Mucosa of descending colon (tissue), 3 donors: ENCODE measurements around the gene CYSTM1. TPM values are rescaled to one million over a fixed set of nuclear protein-coding genes. Genes with fewer than 3 reads are reported as not detected.
A peak's percentile ranks its signal among the peaks of the same experiment; 100 is the strongest.

Experiments
- ATAC-seq: fragments of 200-7000 bp; cut with Tn5 transposase; one replicate; pipeline ENCODE4 v1.9.1; 2020; ENCODE audit warnings: mild to moderate bottlenecking, moderate library complexity
- DNase-seq, 3 donors: peaks; one replicate each; pipeline ENCODE4 v3.0.0-alpha.2; 2020
- H3K36me3 ChIP-seq: fragments of 200-600 bp; one replicate; pipeline ENCODE4 v1.8.0; 2021; ENCODE audit warnings: low read depth, mild to moderate bottlenecking
- H3K4me1 ChIP-seq: fragments of 200-600 bp; one replicate; pipeline ENCODE4 v1.8.0; 2021; ENCODE audit warnings: low read depth, mild to moderate bottlenecking
- H3K4me3 ChIP-seq: fragments of 200-600 bp; one replicate; pipeline ENCODE4 v1.8.0; 2021; ENCODE audit warnings: mild to moderate bottlenecking
- H3K9me3 ChIP-seq: fragments of 200-600 bp; one replicate; pipeline ENCODE4 v1.8.0; 2021; ENCODE audit warnings: mild to moderate bottlenecking
- intact Hi-C, 2 donors: fragments of 100-400 bp; cut with DNase I in 1 of 2; cut with micrococcal nuclease in 1 of 2; formaldehyde crosslinking; loops; one replicate each; pipeline versions ENCODE4 v1.11.0 to v1.11.1; 2022; cut with DNase I, micrococcal nuclease
- total RNA-seq, 3 donors: library from RNA; stranded (reverse); fragmentation: NEBNext Ultra II Directional in 2 of 3; extraction: Animal tissue kit (Norgen Biotek cat#: 25700) in 2 of 3; gene quantifications; one replicate each; pipeline versions ENCODE4 v1.2.1 to v1.2.4, GENCODE V29; 2021 to 2023
- TF ChIP-seq, protein P1 (sequence below): fragments of 200-600 bp; IDR thresholded peaks from one replicate; pipeline ENCODE4 v1.8.0; 2022; ENCODE audit warnings: antibody characterized with exemption, mild to moderate bottlenecking
- donor health status: DM: no; HTN: no; CAD: no; lungs with moderate emphysema.
- donor health status: DM: no; HTN: no; CAD: no.
- donor health status: DM: no; HTN: yes; CAD: no.

The CYSTM1 gene
- total RNA-seq, 3 donors from 2014 or later = 76.3 to 175 (median 136) TPM

DNA sequence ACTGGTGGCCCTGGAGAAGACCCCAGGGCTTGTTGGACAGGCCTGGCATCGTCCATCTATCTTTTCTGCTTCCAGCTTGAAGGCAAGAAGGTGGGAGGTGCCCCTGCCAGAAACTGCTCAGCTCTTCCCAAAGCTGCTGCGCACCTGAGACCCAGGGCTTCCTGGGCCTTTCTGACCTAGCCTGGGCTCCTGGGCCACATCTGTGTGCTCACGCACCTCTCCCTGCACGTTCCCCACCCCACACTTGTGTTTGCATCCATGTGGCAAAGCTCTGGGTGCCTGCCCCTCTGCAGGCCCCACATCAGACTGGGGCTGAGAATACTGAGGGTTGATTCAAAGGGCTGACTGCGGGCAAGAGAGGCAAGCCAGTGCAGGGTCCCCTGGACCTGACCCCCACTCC lies 64.5 kb downstream of the CYSTM1 start:
- peaks cover 31% of the 10 kb centered on the region for H3K4me1 ChIP-seq
- intact Hi-C loops = loop anchor here in 1 of 2 donors (10.0 kb wide), 1 partner anchor 55 kb away; no protein-coding TSS in a partner anchor
- TF ChIP-seq, protein P1, sequence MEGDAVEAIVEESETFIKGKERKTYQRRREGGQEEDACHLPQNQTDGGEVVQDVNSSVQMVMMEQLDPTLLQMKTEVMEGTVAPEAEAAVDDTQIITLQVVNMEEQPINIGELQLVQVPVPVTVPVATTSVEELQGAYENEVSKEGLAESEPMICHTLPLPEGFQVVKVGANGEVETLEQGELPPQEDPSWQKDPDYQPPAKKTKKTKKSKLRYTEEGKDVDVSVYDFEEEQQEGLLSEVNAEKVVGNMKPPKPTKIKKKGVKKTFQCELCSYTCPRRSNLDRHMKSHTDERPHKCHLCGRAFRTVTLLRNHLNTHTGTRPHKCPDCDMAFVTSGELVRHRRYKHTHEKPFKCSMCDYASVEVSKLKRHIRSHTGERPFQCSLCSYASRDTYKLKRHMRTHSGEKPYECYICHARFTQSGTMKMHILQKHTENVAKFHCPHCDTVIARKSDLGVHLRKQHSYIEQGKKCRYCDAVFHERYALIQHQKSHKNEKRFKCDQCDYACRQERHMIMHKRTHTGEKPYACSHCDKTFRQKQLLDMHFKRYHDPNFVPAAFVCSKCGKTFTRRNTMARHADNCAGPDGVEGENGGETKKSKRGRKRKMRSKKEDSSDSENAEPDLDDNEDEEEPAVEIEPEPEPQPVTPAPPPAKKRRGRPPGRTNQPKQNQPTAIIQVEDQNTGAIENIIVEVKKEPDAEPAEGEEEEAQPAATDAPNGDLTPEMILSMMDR = no peak

DNA sequence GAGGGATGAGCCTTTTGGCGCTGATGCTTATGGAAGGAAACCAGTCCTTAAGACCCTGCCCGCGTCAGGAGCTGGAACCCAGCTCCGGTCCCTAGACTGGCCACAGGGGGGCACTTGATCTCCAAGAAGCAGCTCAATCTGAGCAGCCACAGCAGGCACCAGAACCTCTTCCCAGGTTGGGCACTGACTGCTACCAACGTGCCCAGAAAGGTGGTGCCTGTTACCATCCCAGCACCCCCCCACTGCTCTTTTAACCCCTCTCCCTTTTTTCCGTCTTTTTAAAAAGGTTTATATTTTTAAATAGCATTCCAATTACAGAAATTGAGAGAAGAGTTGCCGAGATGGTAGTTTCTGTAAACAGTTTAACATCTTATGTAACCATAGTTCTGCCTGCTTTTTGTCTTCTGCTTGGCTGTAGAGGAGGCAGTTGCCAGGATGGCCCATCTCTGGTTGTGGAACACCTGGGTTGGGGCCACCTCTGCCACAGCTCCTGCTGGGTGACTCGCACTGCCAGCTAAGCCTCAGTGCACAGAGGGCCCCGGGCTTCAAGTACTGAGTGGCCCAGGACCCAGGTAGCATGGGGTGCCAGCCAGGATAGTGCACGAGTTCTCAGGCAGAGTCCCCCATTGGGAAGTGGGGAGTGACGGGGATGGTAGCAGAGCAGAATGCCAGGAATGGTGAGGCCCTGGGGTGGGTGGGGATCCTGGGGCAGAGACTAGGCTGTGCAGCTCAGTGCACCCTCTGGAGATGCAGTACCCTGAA lies 65.1 kb downstream of the CYSTM1 start:
- H3K36me3 ChIP-seq = no peaks in the 10 kb centered on the region
- ATAC-seq (peak; percentile 45), DNase-seq (peak; percentile 61 to 78 (median 74))
- intact Hi-C loops = loop anchor here (5.0 to 10.0 kb wide), 3 partner anchors 55 to 117 kb away; no protein-coding TSS in a partner anchor
- TF ChIP-seq, protein P1 = peak; percentile 27
- no peak overlapping the region for H3K4me3 ChIP-seq
- peaks cover 35% of the 10 kb centered on the region for H3K4me1 ChIP-seq
- no peaks in the 10 kb centered on the region for H3K9me3 ChIP-seq

More for the DNA sequence above, 64.5 kb downstream of the CYSTM1 start:
- no peaks in the 10 kb centered on the region for H3K36me3 ChIP-seq
- ATAC-seq (no peak), DNase-seq (no peak)
- H3K4me3 ChIP-seq = no peak overlapping the region
- no peaks in the 10 kb centered on the region for H3K9me3 ChIP-seq

DNA sequence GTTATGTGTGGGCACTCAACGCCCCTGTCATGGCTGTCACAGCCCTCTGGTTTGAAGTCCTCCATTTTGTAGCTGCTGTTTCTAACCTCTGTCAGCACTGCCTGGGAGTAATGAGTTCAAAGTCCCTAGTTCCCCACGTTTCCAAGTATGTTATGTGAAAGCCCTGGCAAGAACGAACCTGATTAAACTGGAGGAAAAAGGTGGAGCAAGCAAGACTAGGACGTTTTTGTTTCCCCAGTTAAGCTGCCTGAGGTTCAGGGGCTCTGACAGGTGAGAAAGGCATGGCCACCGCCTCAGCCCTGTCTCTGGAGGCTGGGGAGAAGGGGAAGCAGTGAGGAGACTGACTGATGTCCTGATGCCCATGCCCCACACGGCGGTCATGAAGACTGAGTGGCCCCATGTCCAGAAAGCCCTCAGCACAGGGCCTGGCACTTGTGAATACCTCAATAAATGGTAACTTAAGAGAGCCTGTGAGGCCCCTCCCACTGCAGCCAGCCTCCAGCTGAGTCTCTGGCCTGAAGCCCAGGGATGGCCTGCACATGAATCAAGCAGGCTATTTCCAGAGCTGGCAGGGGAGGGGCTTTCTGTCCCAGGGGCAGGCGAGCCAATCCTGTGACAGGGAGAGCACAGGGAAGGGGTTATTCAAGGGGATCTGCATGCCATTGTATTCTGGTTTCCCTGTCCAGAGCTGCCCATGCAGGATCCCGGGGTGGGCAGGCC lies 66.2 kb downstream of the CYSTM1 start:
- DNase-seq (peak; percentile 86 to 91 (median 88)), ATAC-seq (peak; percentile 77)
- intact Hi-C loops = loop anchor here (5.0 kb wide), 2 partner anchors 111 to 116 kb away; no protein-coding TSS in a partner anchor
- Histone ChIP-seq H3K9me3 (no peaks in the 10 kb centered on the region), H3K36me3 (no peaks in the 10 kb centered on the region), H3K4me1 (peaks cover 33% of the 10 kb centered on the region), H3K4me3 (no peak overlapping the region)
- TF ChIP-seq, protein P1 = no peak

DNA sequence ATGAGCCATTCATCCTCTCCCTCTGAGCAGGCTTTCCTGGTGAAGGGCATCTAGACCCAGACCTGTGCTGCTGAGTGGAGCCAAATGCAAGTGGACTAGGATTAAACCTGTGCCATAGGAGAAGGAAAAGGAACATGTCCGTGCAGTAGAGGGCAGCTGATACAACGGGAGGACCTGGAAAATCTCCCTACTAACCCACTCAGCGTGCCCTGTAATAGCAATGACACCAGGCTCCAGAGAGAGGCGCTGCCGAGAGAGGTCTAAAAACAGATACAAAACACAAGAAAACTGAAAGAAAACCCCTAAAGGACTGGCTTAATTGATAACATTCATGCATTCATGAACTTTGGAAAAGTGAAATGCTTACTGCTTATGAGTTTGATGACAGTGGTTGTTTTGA lies 67.1 kb downstream of the CYSTM1 start:
- ATAC-seq = no peak
- H3K36me3 ChIP-seq = no peaks in the 10 kb centered on the region
- no peak overlapping the region for H3K4me3 ChIP-seq
- TF ChIP-seq, protein P1 = no peak
- peaks cover 29% of the 10 kb centered on the region for H3K4me1 ChIP-seq
- intact Hi-C loops = loop anchor here (5.0 kb wide), 2 partner anchors 110 to 115 kb away; no protein-coding TSS in a partner anchor
- H3K9me3 ChIP-seq = no peaks in the 10 kb centered on the region
- DNase-seq = no peak

DNA sequence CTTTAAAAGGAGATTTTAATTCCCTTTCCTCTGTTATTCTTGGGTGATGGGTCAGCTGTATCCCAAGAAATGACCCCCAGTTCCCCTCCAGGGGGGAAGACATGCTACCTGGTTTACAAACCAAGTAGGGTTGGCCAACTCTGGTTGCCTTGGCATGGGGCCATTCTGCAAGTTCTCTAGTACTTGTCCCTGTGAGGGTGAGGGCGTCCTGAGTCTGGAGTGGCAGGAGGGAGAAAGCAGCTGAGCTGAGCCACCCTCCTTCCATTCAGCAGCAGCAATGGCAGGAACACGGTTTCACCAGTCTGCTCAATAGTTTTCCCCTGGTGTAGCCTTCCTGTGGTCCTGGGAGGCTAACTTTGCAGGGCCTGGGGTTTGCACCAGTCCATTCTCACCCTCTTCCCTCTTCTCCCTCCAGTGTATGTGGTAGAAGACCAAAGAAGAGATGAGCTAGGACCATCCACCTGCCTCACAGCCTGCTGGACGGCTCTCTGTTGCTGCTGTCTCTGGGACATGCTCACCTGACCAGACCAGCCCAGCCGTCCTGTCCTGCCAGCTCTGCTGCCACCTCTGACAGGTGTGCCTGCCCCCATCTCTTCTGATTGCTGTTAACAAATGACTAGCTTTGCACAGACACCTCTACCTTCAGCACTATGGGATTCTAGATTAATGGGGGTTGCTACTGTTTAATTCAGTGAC lies 68.0 kb downstream of the CYSTM1 start:
- H3K4me3 ChIP-seq = no peak overlapping the region
- no peaks in the 10 kb centered on the region for H3K36me3 ChIP-seq
- no peaks in the 10 kb centered on the region for H3K9me3 ChIP-seq
- TF ChIP-seq, protein P1 = no peak
- H3K4me1 ChIP-seq = peaks cover 29% of the 10 kb centered on the region
- ATAC-seq (no peak), DNase-seq (no peak)
- intact Hi-C loops = loop anchor here (5.0 kb wide), 2 partner anchors 109 to 114 kb away; no protein-coding TSS in a partner anchor
